SK-N-SH (cell line): ENCODE results near the gene ABHD6.

ENCODE experiments used
- CTCF ChIP-seq: fragments of 200-600 bp; sonication (generic); IDR thresholded peaks from 2 replicates; pipeline ENCODE4 v1.6.1; 2017; ENCODE audit warnings: antibody characterized with exemption, mild to moderate bottlenecking, moderate library complexity
- GABPA ChIP-seq: IDR thresholded peaks from 2 replicates; pipeline ENCODE4 v1.4.0; 2012; ENCODE audit warnings: low read depth, mild to moderate bottlenecking
- GATA2 ChIP-seq: sonication (generic); formaldehyde crosslinking; IDR thresholded peaks from 2 replicates; pipeline ENCODE4 v1.5.0; 2020; ENCODE audit warnings: mild to moderate bottlenecking, missing genetic modification reagents
- JUND ChIP-seq: IDR thresholded peaks from 2 replicates; pipeline ENCODE4 v1.4.0; 2012
- MEF2A ChIP-seq: IDR thresholded peaks from 2 replicates; pipeline ENCODE4 v1.4.0; 2012; ENCODE audit warnings: low read depth, borderline replicate concordance
- NRF1 ChIP-seq: IDR thresholded peaks from 2 replicates; pipeline ENCODE4 v1.6.1; 2012; ENCODE audit warnings: low read depth, mild to moderate bottlenecking, low read length
- POLR2AphosphoS5 ChIP-seq: IDR thresholded peaks from 2 replicates; pipeline ENCODE4 v1.6.1; 2012; ENCODE audit warnings: low read depth, low read length
- TCF12 ChIP-seq: IDR thresholded peaks from 2 replicates; pipeline ENCODE4 v1.4.0; 2012
- USF2 ChIP-seq: fragments of 150-350 bp; IDR thresholded peaks from 2 replicates; pipeline ENCODE4 v1.6.1; 2017; ENCODE audit warnings: antibody characterized with exemption, low read length, low read depth, borderline replicate concordance
- YY1 ChIP-seq: IDR thresholded peaks from 2 replicates; pipeline ENCODE4 v1.4.0; 2012; ENCODE audit warnings: low read depth, mild to moderate bottlenecking

GRCh38 chr3:58340594-58341244 is 103.1 kb downstream of the ABHD6 start:
- no peak for TF ChIP-seq USF2
- no peak for TF ChIP-seq TCF12
- TF ChIP-seq CTCF, result no peak
- TF ChIP-seq POLR2AphosphoS5, result no peak
- TF ChIP-seq NRF1, result no peak
- no peak for TF ChIP-seq JUND
- no peak for TF ChIP-seq GABPA
- no peak for TF ChIP-seq MEF2A
- no peak for TF ChIP-seq GATA2 (CRISPR knock-in tag)
- TF ChIP-seq YY1, result no peak
